ENCODE results near the gene DOLK. TPM values are rescaled to one million over a fixed set of nuclear protein-coding genes. Genes with fewer than 3 reads are reported as not detected.
A peak's percentile ranks its signal among the peaks of the same experiment; 100 is the strongest.

DOLK gene
- total RNA-seq, 2 donors from 2014 or later = 10.6 to 17.6 TPM

DNA sequence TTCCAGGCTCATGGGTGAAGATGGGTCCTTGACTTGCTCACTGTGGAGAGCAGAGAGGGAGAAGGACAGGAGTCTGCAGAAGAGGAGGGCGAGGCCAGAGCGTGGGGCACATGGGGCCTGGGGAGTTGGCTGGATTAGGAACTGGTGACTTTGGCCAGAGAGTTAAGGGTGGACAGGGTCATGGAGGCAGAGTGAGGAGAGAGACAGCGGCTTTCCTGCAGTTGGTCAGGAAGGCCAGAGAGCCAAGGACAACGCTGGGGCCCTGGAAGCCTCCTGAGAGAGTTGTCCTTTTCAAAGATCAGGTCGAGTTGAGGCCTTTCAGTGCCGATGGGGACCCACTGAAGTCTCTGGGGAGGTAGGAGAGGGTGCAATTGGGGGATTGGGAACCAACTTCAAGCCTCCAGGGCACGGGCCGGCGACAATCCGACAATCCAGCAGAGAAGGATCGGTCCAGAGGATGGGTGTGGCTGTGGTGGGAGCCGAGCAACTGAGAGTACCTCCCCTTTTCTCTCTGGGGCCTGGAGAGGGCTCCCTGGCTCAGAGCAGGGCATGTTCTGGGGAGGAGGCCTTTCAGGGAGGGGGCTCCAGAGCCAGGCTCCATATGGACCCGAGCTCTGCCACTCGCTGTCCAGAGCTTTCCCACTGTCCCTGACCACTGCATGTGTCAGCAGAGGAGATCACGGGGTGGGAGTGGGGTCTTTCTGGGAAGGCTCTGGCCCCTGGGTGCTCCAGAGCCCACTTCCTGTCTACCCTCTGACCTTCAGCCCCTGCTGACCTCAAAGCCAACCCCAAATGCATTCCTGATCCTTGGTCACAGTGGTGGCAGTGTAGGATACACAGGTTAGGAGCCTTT, 34.1 kb downstream of the DOLK start:
- H3K27ac ChIP-seq = peak overlapping the region; percentile 96
- peaks cover 75 to 90% of the 10 kb centered on the region in 2 donors for H3K4me1 ChIP-seq (ENCODE audit: control insufficient read depth in 1 of 2, low read depth in 2 of 2)
- TF ChIP-seq, protein P1, sequence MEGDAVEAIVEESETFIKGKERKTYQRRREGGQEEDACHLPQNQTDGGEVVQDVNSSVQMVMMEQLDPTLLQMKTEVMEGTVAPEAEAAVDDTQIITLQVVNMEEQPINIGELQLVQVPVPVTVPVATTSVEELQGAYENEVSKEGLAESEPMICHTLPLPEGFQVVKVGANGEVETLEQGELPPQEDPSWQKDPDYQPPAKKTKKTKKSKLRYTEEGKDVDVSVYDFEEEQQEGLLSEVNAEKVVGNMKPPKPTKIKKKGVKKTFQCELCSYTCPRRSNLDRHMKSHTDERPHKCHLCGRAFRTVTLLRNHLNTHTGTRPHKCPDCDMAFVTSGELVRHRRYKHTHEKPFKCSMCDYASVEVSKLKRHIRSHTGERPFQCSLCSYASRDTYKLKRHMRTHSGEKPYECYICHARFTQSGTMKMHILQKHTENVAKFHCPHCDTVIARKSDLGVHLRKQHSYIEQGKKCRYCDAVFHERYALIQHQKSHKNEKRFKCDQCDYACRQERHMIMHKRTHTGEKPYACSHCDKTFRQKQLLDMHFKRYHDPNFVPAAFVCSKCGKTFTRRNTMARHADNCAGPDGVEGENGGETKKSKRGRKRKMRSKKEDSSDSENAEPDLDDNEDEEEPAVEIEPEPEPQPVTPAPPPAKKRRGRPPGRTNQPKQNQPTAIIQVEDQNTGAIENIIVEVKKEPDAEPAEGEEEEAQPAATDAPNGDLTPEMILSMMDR (IDR thresholded peaks at IDR 0.05) = no peak
- no peaks in the 10 kb centered on the region for H3K27me3 ChIP-seq (replicated peaks; ENCODE audit: insufficient read depth)
- ATAC-seq (ENCODE audit: insufficient number of reproducible peaks, low FRiP score, low read depth) = no peak
- DNase-seq (ENCODE audit: low spot score) = no peak
- no peaks in the 10 kb centered on the region for H3K9me3 ChIP-seq
- H3K36me3 ChIP-seq = peaks cover 50% of the 10 kb centered on the region
- peak overlapping the region; percentile 41 for H3K4me3 ChIP-seq

DNA sequence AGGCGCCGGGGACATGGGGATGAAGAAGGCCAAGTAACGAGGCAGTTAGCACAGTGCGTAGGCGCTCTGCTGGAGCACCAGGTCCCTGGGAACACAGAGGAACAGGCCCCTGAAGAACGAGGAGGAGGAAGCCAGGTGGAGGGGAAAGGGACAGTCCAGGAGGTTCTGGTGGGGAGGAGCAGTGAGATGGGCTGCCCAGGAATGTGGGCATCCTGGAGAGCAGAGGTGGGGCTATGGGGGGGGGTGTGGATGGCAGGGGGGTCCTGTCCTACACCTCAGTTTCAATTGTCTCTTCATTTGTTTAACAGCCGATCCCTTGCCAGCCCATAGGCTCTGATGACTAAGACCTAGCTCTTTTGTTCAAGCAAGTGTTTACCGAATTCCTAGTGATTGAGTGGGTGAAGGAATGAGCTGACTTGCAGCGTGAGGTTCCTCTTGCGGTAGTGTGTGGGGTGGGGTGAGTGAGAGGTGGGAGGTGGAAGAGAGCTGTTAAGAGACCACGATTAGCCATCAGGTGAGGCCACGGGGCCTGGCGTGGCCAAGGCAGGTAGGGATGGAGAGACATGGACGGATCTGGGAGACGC, 35.0 kb downstream of the DOLK start:
- DNase-seq (ENCODE audit: low spot score) = no peak
- Histone ChIP-seq H3K27me3 (replicated peaks; ENCODE audit: insufficient read depth) (no peaks in the 10 kb centered on the region), H3K4me3 (peak overlapping the region; percentile 41), H3K27ac (peak overlapping the region; percentile 96), H3K4me1 (ENCODE audit: control insufficient read depth in 1 of 2, low read depth in 2 of 2) (peaks cover 75 to 81% of the 10 kb centered on the region in 2 donors), H3K36me3 (peaks cover 50% of the 10 kb centered on the region), H3K9me3 (no peaks in the 10 kb centered on the region)
- no peak for ATAC-seq (ENCODE audit: insufficient number of reproducible peaks, low FRiP score, low read depth)
- TF ChIP-seq, protein P1 (IDR thresholded peaks at IDR 0.05) = no peak

DNA sequence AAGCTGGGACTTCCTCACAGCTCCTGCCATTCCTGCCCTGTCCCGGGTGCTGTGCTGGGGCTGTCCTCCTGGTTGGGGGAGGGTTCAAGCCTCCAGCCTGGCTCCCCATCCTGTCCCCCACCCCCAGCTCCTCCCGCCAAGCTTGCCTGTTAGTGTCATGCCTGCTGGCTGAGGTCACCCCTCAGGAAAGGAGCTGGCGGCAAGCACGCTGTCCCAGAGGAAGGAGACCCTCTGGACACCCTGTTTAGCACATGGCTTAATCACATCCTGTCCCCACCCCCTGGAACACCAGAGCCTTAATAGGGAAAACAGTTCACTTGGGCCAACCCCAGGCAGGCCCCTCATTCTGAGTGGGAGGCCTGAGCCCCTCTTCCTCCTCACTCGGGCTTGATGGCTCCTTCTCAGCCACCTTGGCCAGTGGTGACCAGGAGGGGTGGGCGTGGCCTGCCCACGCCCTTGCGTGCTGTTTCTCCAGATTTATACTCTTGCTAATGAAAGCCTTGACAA, 35.8 kb downstream of the DOLK start:
- DNase-seq (ENCODE audit: low spot score) (peak; percentile 79), ATAC-seq (ENCODE audit: insufficient number of reproducible peaks, low FRiP score, low read depth) (peak; percentile 50)
- Histone ChIP-seq H3K9me3 (no peaks in the 10 kb centered on the region), H3K4me1 (ENCODE audit: control insufficient read depth in 1 of 2, low read depth in 2 of 2) (peaks cover 71 to 74% of the 10 kb centered on the region in 2 donors), H3K36me3 (peaks cover 55% of the 10 kb centered on the region), H3K27ac (peak overlapping the region; percentile 96), H3K27me3 (replicated peaks; ENCODE audit: insufficient read depth) (no peaks in the 10 kb centered on the region), H3K4me3 (peak overlapping the region; percentile 40)
- TF ChIP-seq, protein P1 (IDR thresholded peaks at IDR 0.05) = no peak

DNA sequence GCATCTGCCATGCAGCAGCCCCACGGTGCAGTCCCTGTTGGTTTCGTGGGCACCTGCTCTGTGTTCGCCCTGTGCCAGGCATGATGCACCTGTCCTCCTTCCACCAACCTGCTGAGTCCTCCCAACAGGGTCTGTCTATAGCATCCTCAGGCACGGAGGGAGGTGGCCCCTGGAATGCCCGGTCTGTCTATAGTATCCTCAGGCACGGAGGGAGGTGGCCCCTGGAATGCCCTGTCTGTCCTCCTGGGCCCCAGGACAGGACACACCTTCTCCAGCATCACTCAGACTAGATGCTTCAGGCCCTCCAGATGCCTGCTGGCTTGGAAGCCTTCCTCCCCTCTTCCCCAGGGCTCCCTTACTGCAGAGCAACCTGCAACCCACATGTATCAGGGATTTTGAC, 36.5 kb downstream of the DOLK start:
- ATAC-seq (ENCODE audit: insufficient number of reproducible peaks, low FRiP score, low read depth) = no peak

More for the DNA sequence above, 36.5 kb downstream of the DOLK start:
- H3K9me3 ChIP-seq = no peaks in the 10 kb centered on the region
- peak overlapping the region; percentile 96 for H3K27ac ChIP-seq
- peaks cover 65 to 70% of the 10 kb centered on the region in 2 donors for H3K4me1 ChIP-seq (ENCODE audit: control insufficient read depth in 1 of 2, low read depth in 2 of 2)
- H3K4me3 ChIP-seq = peak overlapping the region; percentile 40
- TF ChIP-seq, protein P1 (IDR thresholded peaks at IDR 0.05) = no peak
- no peak for DNase-seq (ENCODE audit: low spot score)
- H3K27me3 ChIP-seq (replicated peaks; ENCODE audit: insufficient read depth) = no peaks in the 10 kb centered on the region
- H3K36me3 ChIP-seq = peaks cover 55% of the 10 kb centered on the region

Measured in thoracic aorta (tissue), 2 donors.